GM20000 (cell line): ENCODE measurements around the gene PALLD.
"Not testable (repeated sequence)": the region's sequence is repeated elsewhere in the genome, so short reads cannot be mapped to it uniquely, and the experiment has no call there.

Source experiments
- DNase-seq: peaks from one replicate; pipeline ENCODE4 v3.0.0; 2012; ENCODE audit warnings: low spot score
- TF ChIP-seq, protein P1 (sequence below): IDR thresholded peaks from 2 replicates; pipeline ENCODE4 v1.5.1; 2012; ENCODE audit warnings: mild to moderate bottlenecking, control low read depth; ENCODE audit errors: extremely low read depth, missing control alignments

The PALLD gene

GRCh38 chr4:168693750-168694490 is 197.1 kb downstream of the PALLD start:
- DNase-seq, result no peak
- TF ChIP-seq, protein P1, sequence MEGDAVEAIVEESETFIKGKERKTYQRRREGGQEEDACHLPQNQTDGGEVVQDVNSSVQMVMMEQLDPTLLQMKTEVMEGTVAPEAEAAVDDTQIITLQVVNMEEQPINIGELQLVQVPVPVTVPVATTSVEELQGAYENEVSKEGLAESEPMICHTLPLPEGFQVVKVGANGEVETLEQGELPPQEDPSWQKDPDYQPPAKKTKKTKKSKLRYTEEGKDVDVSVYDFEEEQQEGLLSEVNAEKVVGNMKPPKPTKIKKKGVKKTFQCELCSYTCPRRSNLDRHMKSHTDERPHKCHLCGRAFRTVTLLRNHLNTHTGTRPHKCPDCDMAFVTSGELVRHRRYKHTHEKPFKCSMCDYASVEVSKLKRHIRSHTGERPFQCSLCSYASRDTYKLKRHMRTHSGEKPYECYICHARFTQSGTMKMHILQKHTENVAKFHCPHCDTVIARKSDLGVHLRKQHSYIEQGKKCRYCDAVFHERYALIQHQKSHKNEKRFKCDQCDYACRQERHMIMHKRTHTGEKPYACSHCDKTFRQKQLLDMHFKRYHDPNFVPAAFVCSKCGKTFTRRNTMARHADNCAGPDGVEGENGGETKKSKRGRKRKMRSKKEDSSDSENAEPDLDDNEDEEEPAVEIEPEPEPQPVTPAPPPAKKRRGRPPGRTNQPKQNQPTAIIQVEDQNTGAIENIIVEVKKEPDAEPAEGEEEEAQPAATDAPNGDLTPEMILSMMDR, result no peak

DNA sequence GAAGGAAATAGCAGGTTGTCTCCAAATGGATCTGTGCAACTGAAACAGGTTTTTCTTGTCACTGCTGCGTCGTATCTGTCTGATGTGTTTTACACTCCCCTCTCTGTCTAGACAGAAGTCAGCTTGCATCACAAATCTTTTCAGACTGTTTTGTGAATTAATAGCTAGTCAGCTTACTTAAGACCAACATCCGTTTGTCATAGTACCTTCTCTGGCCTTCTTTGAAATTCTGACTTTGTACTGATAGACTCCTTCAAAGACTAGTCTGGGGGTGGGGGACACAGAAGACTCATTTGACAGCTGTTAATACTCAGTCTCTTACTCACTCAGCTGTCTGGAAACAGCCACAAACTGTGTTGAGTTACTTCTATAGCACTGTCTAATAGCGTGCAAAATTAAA is 197.8 kb downstream of the PALLD start:
- no peak for DNase-seq
- TF ChIP-seq, protein P1, result no peak

DNA sequence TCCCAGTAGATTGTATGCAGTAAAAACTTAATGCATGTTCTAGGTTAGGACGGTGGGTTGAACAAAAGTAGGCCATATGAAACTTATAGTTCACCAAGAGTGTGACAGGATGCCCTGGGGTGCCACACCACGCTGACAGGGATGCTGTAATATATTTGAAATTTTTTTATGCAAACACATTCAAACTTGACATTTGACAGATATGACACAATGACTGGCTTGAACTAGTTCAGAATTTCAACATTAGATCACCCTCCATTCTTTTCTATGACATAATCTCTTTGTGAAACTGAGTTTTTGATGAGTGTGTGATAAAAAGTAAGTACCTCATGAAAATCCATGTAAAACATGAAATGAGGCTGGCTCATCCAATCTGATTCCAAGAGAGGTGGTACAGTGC is 198.4 kb downstream of the PALLD start:
- no peak for DNase-seq
- TF ChIP-seq, protein P1, result no peak

- TF ChIP-seq, protein P1, result no peak
- DNase-seq, result no peak
Measured at GRCh38 chr4:168696280-168696679, 199.4 kb downstream of the PALLD start.

GRCh38 chr4:168696826-168697225 is 200.0 kb downstream of the PALLD start:
- TF ChIP-seq, protein P1, result no peak
- no peak for DNase-seq

GRCh38 chr4:168699224-168699878 is 202.5 kb downstream of the PALLD start:
- TF ChIP-seq, protein P1, result no peak
- no peak for DNase-seq

GRCh38 chr4:168701061-168701460 is 204.2 kb downstream of the PALLD start:
- TF ChIP-seq, protein P1, result no peak
- no peak for DNase-seq

DNA sequence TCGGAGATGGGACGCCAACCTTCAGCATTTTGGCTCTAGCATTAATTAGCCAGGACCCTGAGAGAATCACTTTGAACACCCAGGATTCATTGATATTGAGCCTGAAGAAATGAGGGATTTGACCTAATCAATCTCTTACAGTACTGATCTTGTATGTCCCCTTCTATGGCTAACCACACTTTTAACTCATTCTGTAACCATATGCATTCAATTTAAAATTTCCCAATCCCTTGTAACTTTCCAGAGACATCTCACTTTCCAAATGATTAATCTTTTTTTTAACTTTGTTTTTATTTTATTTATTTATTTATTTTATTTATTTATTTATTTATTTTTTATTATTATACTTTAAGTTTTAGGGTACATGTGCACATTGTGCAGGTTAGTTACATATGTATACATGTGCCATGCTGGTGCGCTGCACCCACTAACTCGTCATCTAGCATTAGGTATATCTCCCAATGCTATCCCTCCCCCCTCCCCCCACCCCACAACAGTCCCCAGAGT is 205.8 kb downstream of the PALLD start:
- not testable (repeated sequence) for DNase-seq
